ENCODE data around the gene MAP3K5. TPM values are rescaled to one million over a fixed set of nuclear protein-coding genes. Genes with fewer than 3 reads are reported as not detected.

The MAP3K5 gene
- total RNA-seq, 2 donors from 2014 or later = 65.7 to 98.4 TPM

- no peak for TF ChIP-seq POLR2A (IDR thresholded peaks at IDR 0.05)
- TF ChIP-seq CTCF (IDR thresholded peaks at IDR 0.05) = no peak
- TF ChIP-seq POLR2AphosphoS5 (IDR thresholded peaks at IDR 0.05) = no peak
- H3K4me1 ChIP-seq (replicated peaks) = no peaks in the 10 kb centered on the region
- intact Hi-C loops (cut with DNase I) = no loop called here
- WGBS = 64% methylated on average over 2 of the region's 2 CpGs
- no peak overlapping the region for H3K4me3 ChIP-seq
- no peak for DNase-seq (ENCODE audit: low spot score)
- H3K9me3 ChIP-seq = no peaks in the 10 kb centered on the region
- H3K27ac ChIP-seq = no peak overlapping the region
- H3K27me3 ChIP-seq (replicated peaks; ENCODE audit: insufficient read depth) = no peaks in the 10 kb centered on the region
- no peaks in the 10 kb centered on the region for H3K36me3 ChIP-seq
Measured at GRCh38 chr6:136651982-136652381, 140.3 kb downstream of the MAP3K5 start.

GRCh38 chr6:136647363-136647852 is 144.9 kb downstream of the MAP3K5 start:
- Histone ChIP-seq H3K4me1 (replicated peaks) (peaks cover 3% of the 10 kb centered on the region), H3K36me3 (no peaks in the 10 kb centered on the region), H3K27me3 (replicated peaks; ENCODE audit: insufficient read depth) (no peaks in the 10 kb centered on the region), H3K9me3 (no peaks in the 10 kb centered on the region), H3K27ac (peak overlapping the region; percentile 19 to 32), H3K4me3 (no peak overlapping the region)
- WGBS = 69% methylated on average over 9 of the region's 9 CpGs
- intact Hi-C loops (cut with DNase I) = loop anchor here (10.0 kb wide), 1 partner anchor 87 kb away; no protein-coding TSS in a partner anchor
- TF ChIP-seq POLR2A (IDR thresholded peaks at IDR 0.05) = no peak
- no peak for TF ChIP-seq POLR2AphosphoS5 (IDR thresholded peaks at IDR 0.05)
- no peak for TF ChIP-seq CTCF (IDR thresholded peaks at IDR 0.05)
- DNase-seq (ENCODE audit: low spot score) = no peak

GRCh38 chr6:136646377-136646776 is 145.9 kb downstream of the MAP3K5 start:
- Histone ChIP-seq H3K4me1 (replicated peaks) (peaks cover 3% of the 10 kb centered on the region), H3K27ac (peak overlapping the region; percentile 19 to 34), H3K9me3 (no peaks in the 10 kb centered on the region), H3K4me3 (no peak overlapping the region), H3K27me3 (replicated peaks; ENCODE audit: insufficient read depth) (no peaks in the 10 kb centered on the region), H3K36me3 (no peaks in the 10 kb centered on the region)
- TF ChIP-seq CTCF (IDR thresholded peaks at IDR 0.05) = no peak
- no peak for TF ChIP-seq POLR2AphosphoS5 (IDR thresholded peaks at IDR 0.05)
- no peak for TF ChIP-seq POLR2A (IDR thresholded peaks at IDR 0.05)
- DNase-seq (ENCODE audit: low spot score) = no peak
- 28% methylated on average over 3 of the region's 3 CpGs for WGBS
- intact Hi-C loops (cut with DNase I) = loop anchor here (10.0 kb wide), 1 partner anchor 88 kb away; no protein-coding TSS in a partner anchor

GRCh38 chr6:136644597-136644952 is 147.7 kb downstream of the MAP3K5 start:
- no peak for DNase-seq (ENCODE audit: low spot score)
- TF ChIP-seq CTCF (IDR thresholded peaks at IDR 0.05) = no peak
- TF ChIP-seq POLR2AphosphoS5 (IDR thresholded peaks at IDR 0.05) = no peak
- no peak for TF ChIP-seq POLR2A (IDR thresholded peaks at IDR 0.05)
- WGBS = 82% methylated on average over 4 of the region's 4 CpGs
- intact Hi-C loops (cut with DNase I) = loop anchor here (1.0 to 10.0 kb wide), 3 partner anchors 37 to 148 kb away; partner anchors contain the start of gene MAP3K5
- H3K4me1 ChIP-seq (replicated peaks) = peaks cover 3% of the 10 kb centered on the region
- peak overlapping the region; percentile 53 to 73 for H3K27ac ChIP-seq
- H3K4me3 ChIP-seq = no peak overlapping the region
- H3K9me3 ChIP-seq = no peaks in the 10 kb centered on the region
- no peaks in the 10 kb centered on the region for H3K27me3 ChIP-seq (replicated peaks; ENCODE audit: insufficient read depth)
- no peaks in the 10 kb centered on the region for H3K36me3 ChIP-seq
